AG20443 (cell line): ENCODE data around the gene WDFY2.
A peak's percentile ranks its signal among the peaks of the same experiment; 100 is the strongest.

Experiments used
- DNase-seq: peaks from one replicate; pipeline ENCODE4 v3.0.0; 2012; ENCODE audit warnings: low spot score, mixed read lengths

Gene WDFY2

GRCh38 chr13:51740698-51741097 is 156.4 kb downstream of the WDFY2 start:
- peak; percentile 62 for DNase-seq

GRCh38 chr13:51742031-51742430 is 157.8 kb downstream of the WDFY2 start:
- no peak for DNase-seq

- no peak for DNase-seq
Measured at GRCh38 chr13:51742611-51743010, 158.3 kb downstream of the WDFY2 start.

- no peak for DNase-seq
Measured at GRCh38 chr13:51745243-51745642, 161.0 kb downstream of the WDFY2 start.

DNA sequence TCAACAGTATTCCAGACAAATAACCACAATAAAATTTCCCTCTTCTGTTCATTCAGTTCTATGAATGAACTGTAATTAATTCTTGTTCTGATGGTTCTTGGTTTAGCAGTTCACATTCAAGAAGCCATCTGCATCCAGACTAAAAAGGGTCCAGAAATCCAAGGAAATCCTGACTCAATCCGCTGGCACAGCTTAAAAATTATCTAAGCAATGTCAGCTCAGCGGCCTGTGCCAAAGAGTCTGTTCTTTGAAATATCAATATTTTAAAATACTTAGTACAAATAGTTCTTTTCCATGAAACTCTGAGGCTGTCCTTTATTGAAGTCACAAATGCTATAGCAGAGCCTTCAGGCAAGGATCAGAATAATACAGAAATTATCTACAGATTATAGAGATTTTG is 162.5 kb downstream of the WDFY2 start:
- DNase-seq = no peak

GRCh38 chr13:51747438-51748434 is 163.5 kb downstream of the WDFY2 start:
- DNase-seq = no peak

DNA sequence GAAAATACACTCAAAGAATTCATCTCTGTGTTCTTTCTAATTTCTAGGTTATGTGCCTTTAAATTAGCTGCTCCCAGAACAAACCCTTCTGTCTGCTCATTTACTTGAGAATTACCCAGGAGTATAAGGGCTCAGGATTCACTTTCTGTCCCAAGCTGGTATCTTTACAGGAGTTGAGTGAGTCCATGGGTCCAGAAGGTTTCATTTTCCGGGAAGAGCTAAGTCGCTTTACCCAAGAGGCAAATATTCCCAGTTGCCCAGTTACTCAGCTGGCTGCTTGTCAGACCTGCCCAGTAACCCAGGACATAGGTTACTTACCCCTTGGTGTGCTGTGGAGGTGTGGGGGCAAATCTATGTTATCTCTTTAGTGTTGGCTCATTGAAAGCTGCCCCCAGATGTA is 172.4 kb downstream of the WDFY2 start:
- no peak for DNase-seq

GRCh38 chr13:51758691-51759090 is 174.4 kb downstream of the WDFY2 start:
- DNase-seq = no peak

DNA sequence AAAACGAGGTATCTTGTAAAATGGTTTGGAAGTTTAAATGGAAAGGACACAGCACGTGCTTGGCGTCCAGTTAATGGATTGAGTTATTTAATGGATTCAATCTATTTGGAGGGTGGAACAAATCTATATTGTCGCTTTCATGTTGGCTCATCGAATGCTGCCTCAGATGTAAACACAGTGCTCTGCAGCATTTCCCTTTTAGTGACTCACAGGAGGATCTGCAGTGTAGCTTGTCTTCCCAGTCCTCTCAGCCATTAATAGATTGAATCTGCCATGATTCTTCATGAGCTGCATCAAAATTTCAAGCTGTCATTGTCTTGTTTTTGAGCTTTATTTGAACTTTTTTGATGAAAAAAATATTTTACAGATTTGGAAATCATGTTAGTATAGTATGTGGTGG is 175.0 kb downstream of the WDFY2 start:
- no peak for DNase-seq

DNA sequence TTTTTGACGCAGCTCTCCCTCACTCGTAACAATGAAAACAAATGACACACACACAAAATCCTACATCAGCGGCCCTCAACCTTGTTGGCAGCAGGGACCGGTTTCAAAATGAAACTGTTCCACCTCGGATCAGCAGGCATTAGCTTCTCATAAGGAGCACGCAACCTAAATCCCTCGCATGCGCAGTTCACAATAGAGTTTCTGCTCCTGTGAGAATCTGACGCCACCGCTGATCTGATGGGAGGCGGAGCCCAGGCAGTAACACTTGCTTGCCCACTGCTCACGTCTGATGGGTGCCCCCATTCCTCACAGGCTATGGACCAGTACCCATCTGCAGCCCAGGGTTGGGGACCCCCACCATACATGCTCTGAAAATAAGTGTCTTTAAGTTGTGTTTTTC is 176.3 kb downstream of the WDFY2 start:
- DNase-seq = no peak

DNA sequence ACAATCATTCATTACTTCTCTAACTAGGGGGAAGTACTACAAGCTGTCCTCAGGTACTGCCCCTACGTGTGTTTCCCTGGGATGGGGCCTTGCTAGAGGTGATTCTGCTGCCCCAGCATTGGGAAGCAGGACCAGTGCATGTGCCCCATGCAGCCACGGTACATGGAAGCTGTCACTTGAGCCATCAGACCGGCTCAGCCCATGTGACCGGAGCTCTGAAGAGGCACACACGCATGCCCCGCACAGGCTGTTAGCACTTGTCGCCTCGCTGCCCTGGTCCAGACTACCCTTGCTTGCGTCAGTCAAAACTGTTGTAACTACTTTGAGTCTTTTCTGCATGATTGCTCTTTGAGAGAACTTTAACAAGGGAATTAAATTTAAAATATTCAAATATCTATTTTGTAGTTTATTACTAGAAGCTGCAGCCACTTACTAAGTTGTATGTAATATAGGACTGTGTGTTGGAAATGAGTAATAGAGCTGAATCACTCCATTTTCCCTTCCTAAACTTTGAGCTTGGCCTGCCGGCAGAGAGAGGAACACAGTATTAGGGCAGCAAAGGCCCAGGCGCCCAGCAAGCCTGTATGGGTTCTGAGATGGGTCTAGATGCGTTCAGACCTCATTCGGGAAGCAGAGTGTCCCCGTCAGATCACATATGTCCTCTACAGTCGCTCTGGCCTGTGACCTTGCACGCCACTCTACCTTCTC is 177.5 kb downstream of the WDFY2 start:
- DNase-seq = no peak

GRCh38 chr13:51763486-51763885 is 179.2 kb downstream of the WDFY2 start:
- no peak for DNase-seq

- peak; percentile 76 for DNase-seq
Measured at GRCh38 chr13:51764184-51765141, 180.2 kb downstream of the WDFY2 start.

- no peak for DNase-seq
Measured at GRCh38 chr13:51765142-51765515, 180.9 kb downstream of the WDFY2 start.

- no peak for DNase-seq
Measured at GRCh38 chr13:51767100-51767499, 182.8 kb downstream of the WDFY2 start.

- DNase-seq = no peak
Measured at GRCh38 chr13:51768378-51768921, 184.2 kb downstream of the WDFY2 start.

DNA sequence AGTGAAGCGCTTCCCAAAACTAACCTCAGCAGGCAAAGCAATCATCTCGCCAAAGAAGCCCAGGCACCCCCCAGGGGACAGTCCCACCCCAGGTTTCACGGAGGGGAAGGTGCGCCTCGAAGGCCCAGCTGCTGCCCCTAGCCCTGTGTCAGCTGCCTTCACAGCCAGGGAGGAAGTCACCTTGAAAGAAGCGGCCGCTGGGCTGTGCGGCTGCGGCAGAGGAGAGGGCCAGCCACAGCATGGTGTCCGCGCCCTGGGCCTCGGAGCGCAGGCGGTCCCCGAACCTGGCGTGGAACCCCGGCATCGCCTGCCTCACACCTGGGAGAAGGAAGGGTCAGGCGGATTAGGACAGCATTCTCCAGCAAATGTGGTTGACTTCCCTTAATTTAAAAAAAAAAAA is 184.7 kb downstream of the WDFY2 start:
- no peak for DNase-seq

- DNase-seq = no peak
Measured at GRCh38 chr13:51769455-51770127, 185.3 kb downstream of the WDFY2 start.

GRCh38 chr13:51770160-51770559 is 185.9 kb downstream of the WDFY2 start:
- DNase-seq = no peak

GRCh38 chr13:51770681-51771417 is 186.6 kb downstream of the WDFY2 start:
- DNase-seq = no peak
